C4-2B (cell line): ENCODE results near the gene PPP2R3B.

Experiments used
- CTCF ChIP-seq: fragments of 450-650 bp; conservative IDR thresholded peaks from 2 replicates; pipeline ENCODE4 v1.5.1; 2017; ENCODE audit warnings: mild to moderate bottlenecking
- ZFX ChIP-seq: fragments of 450-650 bp; IDR thresholded peaks from 2 replicates; pipeline ENCODE4 v1.6.1; 2017

- TF ChIP-seq ZFX (no peak), CTCF (no peak)
These were observed 10.9 kb upstream of the PPP2R3B start for GRCh38 chrX:397575-397974.
